ENCODE results near the gene FOXF2. TPM values are rescaled to one million over a fixed set of nuclear protein-coding genes. Genes with fewer than 3 reads are reported as not detected.
A peak's percentile ranks its signal among the peaks of the same experiment; 100 is the strongest.

FOXF2 gene
- total RNA-seq, 4 donors from 2014 or later = 0.34 to 12.4 (median 4.0) TPM

DNA sequence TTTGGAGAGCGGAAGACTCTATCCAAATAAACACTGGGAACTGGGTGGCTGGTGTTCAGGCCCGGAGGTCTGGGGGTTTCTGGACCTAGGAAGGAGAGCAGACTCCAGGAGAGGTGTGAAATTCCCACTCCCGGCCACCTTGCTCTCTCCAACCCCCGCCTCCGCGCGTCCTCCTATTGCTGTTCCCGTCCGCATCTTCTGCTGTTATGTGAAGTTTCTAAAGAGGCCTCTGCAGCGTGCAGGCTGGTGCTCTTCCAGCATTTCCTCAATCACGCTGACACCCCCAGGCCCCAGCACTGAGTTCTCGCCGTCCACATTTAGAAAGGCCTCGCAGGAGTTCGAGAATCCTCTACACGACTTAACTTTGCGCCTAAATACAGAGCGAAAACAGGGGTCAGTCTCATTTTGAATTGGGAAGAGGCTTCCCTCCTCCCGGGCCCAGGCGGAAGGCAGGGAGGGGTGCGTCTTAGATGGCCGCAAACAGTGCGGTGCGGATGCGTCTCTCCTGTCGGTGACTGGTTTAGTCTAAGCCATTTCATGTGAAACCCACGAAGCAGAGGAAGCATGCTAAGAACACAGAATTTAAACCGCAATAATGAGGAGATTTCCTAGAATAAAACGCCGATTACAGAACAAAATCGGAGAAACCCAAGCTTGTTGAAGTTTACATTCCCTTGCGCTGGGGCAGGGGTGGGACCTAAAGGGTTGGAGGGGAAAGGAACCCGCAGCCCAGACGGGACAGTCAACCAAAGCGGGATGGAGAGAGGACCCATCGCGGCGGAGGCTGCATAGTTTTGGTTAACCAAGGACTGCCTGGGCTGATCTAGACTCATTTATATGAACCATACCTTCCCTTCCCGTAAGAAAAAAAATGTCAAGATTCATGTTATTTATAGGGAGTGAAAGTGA lies 4.0 kb upstream of the FOXF2 start:
- H3K36me3 ChIP-seq = no peaks in the 10 kb centered on the region
- intact Hi-C loops (cut with DNase I) = loop anchor here (10.0 kb wide), 1 partner anchor 661 kb away; no protein-coding TSS in a partner anchor
- 34 to 35% methylated on average over 20 to 33 of the region's 39 CpGs for WGBS, 2 donors
- DNase-seq = no peak
- peak overlapping the region in 2 of 4 donors; percentile 34 to 51 for H3K4me3 ChIP-seq
- peaks cover 25 to 100% (median 33%) of the 10 kb centered on the region in 4 donors for H3K27me3 ChIP-seq
- H3K27ac ChIP-seq = peak overlapping the region; percentile 78 to 93 (median 86)
- TF ChIP-seq POLR2A (IDR thresholded peaks at IDR 0.05) = no peak
- no peak for TF ChIP-seq CTCF (IDR thresholded peaks at IDR 0.05)
- peaks cover 30 to 88% (median 36%) of the 10 kb centered on the region in 3 donors for H3K4me1 ChIP-seq
- H3K9me3 ChIP-seq = no peaks in the 10 kb centered on the region

DNA sequence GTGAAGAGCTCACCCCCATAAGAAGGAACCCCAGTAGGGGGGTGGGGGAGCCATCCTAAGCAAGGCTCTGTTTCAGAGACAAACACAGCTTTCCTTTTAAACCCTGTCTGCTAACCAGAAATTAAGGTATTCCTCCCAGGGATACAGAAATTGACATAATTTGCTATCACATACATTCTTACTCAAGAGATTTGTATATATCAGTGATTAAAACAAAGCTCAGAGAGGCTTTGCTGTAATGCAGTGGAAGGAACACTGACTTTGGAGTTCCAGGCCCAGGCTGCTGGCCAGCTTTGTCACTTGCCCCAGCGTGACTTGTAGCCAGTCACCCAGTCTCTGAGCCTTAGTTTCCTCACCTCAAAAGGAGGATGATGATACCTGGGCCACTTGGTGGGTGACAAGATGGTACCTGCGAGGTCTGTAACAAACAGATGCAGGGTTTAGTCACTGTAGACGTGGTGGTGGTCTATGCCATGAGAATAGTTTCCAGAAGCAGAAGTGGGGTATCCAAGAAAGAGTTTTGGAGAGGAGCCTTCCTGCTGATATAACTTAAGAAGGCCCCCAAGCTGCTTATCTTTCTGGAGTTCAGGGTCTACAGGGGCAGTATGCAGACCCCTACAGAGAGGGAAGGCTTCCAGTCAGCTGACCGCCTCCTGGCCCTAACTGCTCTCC lies 3.2 kb upstream of the FOXF2 start:
- intact Hi-C loops (cut with DNase I) = loop anchor here (10.0 kb wide), 1 partner anchor 661 kb away; no protein-coding TSS in a partner anchor
- DNase-seq = no peak
- Histone ChIP-seq H3K4me3 (peak overlapping the region in 1 of 4 donors; percentile 51), H3K27ac (peak overlapping the region; percentile 78 to 93 (median 86)), H3K4me1 (peaks cover 30 to 88% (median 35%) of the 10 kb centered on the region in 3 donors), H3K9me3 (no peaks in the 10 kb centered on the region), H3K36me3 (no peaks in the 10 kb centered on the region), H3K27me3 (peaks cover 17 to 100% (median 32%) of the 10 kb centered on the region in 4 donors)
- TF ChIP-seq CTCF (IDR thresholded peaks at IDR 0.05) (no peak), POLR2A (IDR thresholded peaks at IDR 0.05) (no peak)
- 61 to 68% methylated on average over 4 of the region's 4 CpGs for WGBS, 2 donors

DNA sequence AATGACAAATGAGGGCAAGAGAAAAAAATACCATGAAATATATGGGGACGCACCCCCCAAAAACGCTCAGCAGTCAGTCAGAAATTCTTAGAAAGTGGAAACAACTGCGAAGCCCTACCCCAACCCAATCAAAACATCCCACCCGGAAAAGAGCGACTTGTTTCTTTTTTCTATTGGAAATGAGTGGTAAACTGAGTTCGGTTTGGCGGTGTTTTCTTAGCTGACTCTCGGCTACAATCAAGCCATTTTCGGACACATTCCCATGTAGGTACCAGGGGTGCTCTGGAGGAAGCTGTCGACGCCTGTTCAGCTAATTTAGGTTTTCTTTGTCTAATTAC lies 1.9 kb upstream of the FOXF2 start:
- 27 to 51% methylated on average over 10 to 11 of the region's 11 CpGs for WGBS, 2 donors
- peak overlapping the region in 3 of 4 donors; percentile 48 to 75 (median 59) for H3K4me3 ChIP-seq
- intact Hi-C loops (cut with DNase I) = loop anchor here (10.0 kb wide), 1 partner anchor 663 kb away; no protein-coding TSS in a partner anchor
- TF ChIP-seq CTCF (IDR thresholded peaks at IDR 0.05) (no peak), POLR2A (IDR thresholded peaks at IDR 0.05) (no peak)
- H3K9me3 ChIP-seq = no peaks in the 10 kb centered on the region
- no peaks in the 10 kb centered on the region for H3K36me3 ChIP-seq
- DNase-seq = no peak
- H3K27me3 ChIP-seq = peaks cover 13 to 100% (median 23%) of the 10 kb centered on the region in 4 donors
- peaks cover 19 to 76% (median 23%) of the 10 kb centered on the region in 3 donors for H3K4me1 ChIP-seq
- H3K27ac ChIP-seq = peak overlapping the region; percentile 76 to 93 (median 86)

DNA sequence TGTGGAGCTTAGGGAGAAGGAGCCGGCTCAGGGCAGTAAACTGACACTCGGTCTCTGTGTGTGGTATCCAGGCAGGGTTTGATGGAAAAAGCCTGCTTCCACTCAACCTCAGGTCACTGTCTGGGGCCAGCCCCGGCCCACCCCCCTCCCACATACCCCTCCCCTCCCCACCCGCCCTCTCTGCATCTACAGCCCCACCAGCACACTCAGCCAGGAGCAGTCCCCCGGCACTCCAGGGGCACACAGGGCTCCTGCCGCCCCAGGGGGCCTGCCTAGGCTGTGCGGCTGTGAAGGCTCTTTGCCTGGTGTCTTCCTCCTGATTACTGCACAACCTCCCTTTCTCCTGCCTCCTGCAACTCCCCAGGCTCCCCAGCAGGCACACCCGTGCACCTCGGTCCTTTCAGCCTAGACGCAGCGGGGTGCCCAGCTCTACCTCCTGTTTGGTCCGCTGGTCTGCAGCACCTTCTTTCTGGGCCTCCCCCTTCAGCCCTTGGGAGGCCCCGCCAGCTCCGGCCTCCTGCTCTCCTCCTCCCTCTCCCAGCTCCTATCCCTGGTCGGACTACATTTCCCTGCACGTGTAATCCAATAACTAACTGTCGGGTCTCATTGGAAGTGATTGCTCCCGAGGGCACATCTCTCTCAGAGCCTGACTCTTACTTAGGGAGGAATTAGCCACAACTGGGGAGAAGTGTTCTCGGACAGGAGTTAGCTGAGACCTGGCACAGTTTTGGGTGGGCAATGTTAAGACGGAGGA lies 1.3 kb upstream of the FOXF2 start:
- peak overlapping the region; percentile 42 to 75 (median 54) for H3K4me3 ChIP-seq

More for the DNA sequence above, 1.3 kb upstream of the FOXF2 start:
- 18 to 20% methylated on average over 15 to 17 of the region's 20 CpGs for WGBS, 2 donors
- Histone ChIP-seq H3K9me3 (no peaks in the 10 kb centered on the region), H3K27ac (peak overlapping the region; percentile 76 to 93 (median 86)), H3K4me1 (peaks cover 19 to 76% (median 20%) of the 10 kb centered on the region in 3 donors), H3K36me3 (no peaks in the 10 kb centered on the region), H3K27me3 (peaks cover 14 to 100% (median 25%) of the 10 kb centered on the region in 4 donors)
- intact Hi-C loops (cut with DNase I) = loop anchor here (10.0 kb wide), 1 partner anchor 663 kb away; no protein-coding TSS in a partner anchor
- no peak for DNase-seq
- TF ChIP-seq POLR2A (IDR thresholded peaks at IDR 0.05) (peak in 1 of 4 donors; percentile 30), CTCF (IDR thresholded peaks at IDR 0.05) (no peak)

All from esophagus squamous epithelium (tissue), 5 donors.